Lower lobe of right lung (tissue), 2 donors: ENCODE measurements around the gene NFYC. TPM values are rescaled to one million over a fixed set of nuclear protein-coding genes. Genes with fewer than 3 reads are reported as not detected.

ENCODE experiments used
- ATAC-seq, 2 donors: fragments of 200-7000 bp; cut with Tn5 transposase; one replicate each; pipeline ENCODE4 v1.9.1; 2020 to 2022; ENCODE audit warnings: mild to moderate bottlenecking in 2 of 2, moderate library complexity in 2 of 2
- DNase-seq: peaks from one replicate; pipeline ENCODE4 v3.0.0-alpha.2; 2020
- H3K27ac ChIP-seq: fragments of 200-600 bp; one replicate; pipeline ENCODE4 v1.8.0; 2022
- H3K27me3 ChIP-seq: fragments of 200-600 bp; one replicate; pipeline ENCODE4 v1.8.0; 2022; ENCODE audit warnings: low read depth
- H3K36me3 ChIP-seq: fragments of 200-600 bp; one replicate; pipeline ENCODE4 v1.8.0; 2022; ENCODE audit warnings: mild to moderate bottlenecking
- H3K4me1 ChIP-seq: fragments of 200-600 bp; one replicate; pipeline ENCODE4 v1.8.0; 2022
- H3K4me3 ChIP-seq: fragments of 200-600 bp; one replicate; pipeline ENCODE4 v1.8.0; 2022; ENCODE audit warnings: mild to moderate bottlenecking
- H3K9me3 ChIP-seq: fragments of 200-600 bp; one replicate; pipeline ENCODE4 v1.8.0; 2022
- CTCF ChIP-seq: fragments of 200-600 bp; IDR thresholded peaks from one replicate; pipeline ENCODE4 v1.8.0; 2022; ENCODE audit warnings: antibody characterized with exemption, mild to moderate bottlenecking
- intact Hi-C: fragments of 100-400 bp; cut with DNase I; formaldehyde crosslinking; loops from one replicate; pipeline ENCODE4 v1.11.0; 2022
- total RNA-seq: library from RNA; stranded (reverse); fragmentation: NEBNext Ultra II Directional; extraction: Animal tissue kit (Norgen Biotek cat#: 25700); gene quantifications from one replicate; pipeline ENCODE4 v1.2.1, GENCODE V29; 2021
- donor health status: DM: no; HTN: yes; CAD: no; lungs with severe emphysema.

The NFYC gene
- total RNA-seq, 1 donor from 2014 or later, result 54.2 TPM

GRCh38 chr1:40736085-40736531 is 44.6 kb downstream of the NFYC start:
- no peak for DNase-seq
- Histone ChIP-seq H3K4me3 (no peak overlapping the region), H3K4me1 (peaks cover 26% of the 10 kb centered on the region), H3K27me3 (no peaks in the 10 kb centered on the region), H3K36me3 (peaks cover 24% of the 10 kb centered on the region), H3K9me3 (no peaks in the 10 kb centered on the region), H3K27ac (peak overlapping the region; percentile 48)
- intact Hi-C loops, result no loop called here
- ATAC-seq, result no peak
- no peak for TF ChIP-seq CTCF

DNA sequence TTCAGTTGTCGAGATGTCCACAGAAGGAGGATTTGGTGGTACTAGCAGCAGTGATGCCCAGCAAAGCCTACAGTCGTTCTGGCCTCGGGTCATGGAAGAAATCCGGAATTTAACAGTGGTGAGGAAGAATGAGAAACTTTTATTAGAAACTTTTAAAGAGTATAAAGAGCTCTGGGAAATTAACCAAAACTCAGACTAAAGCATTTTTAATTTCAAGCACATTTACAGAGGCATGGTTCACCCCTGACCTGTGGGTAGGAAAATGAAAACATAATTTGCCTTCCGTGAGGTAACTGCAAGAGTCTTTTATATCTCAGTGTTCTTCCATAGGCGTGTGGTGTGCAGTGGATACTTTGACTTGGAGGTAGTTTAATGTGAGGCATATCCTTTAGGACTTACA is 47.3 kb downstream of the NFYC start:
- Histone ChIP-seq H3K27ac (no peak overlapping the region), H3K27me3 (no peaks in the 10 kb centered on the region), H3K9me3 (no peaks in the 10 kb centered on the region), H3K36me3 (peaks cover 48% of the 10 kb centered on the region), H3K4me1 (peaks cover 34% of the 10 kb centered on the region), H3K4me3 (no peak overlapping the region)
- intact Hi-C loops, result no loop called here
- no peak for TF ChIP-seq CTCF
- ATAC-seq, result no peak
- DNase-seq, result no peak

DNA sequence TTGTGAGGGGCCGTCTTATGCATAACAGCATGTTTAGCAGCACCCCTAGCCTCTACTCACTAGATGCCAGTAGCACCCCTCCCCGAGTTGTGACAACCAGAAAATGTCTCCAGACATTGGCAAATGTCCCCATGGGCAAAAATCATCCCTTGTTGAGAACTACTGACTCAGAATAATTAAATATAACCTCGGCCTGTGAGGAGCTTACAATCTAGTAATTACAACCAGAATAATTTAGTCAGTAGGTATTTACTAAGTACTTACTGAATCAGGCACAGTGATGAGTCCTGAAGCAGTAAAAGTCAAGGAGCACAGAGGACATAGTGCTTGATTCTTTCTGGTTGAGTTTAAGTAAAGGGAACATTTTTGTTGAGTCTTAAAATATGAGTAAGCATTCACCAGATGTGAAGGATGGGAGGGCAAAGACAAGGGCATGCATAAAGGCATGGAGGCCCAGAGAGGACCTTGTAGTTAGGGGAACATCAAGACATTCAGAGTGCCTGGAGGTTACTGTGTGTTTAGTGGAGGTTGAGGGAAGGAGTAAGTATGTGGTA is 48.0 kb downstream of the NFYC start:
- H3K36me3 ChIP-seq, result peaks cover 48% of the 10 kb centered on the region
- intact Hi-C loops, result no loop called here
- no peak for DNase-seq
- no peak for ATAC-seq
- no peaks in the 10 kb centered on the region for H3K9me3 ChIP-seq
- H3K27me3 ChIP-seq, result no peaks in the 10 kb centered on the region
- H3K4me3 ChIP-seq, result no peak overlapping the region
- TF ChIP-seq CTCF, result no peak
- no peak overlapping the region for H3K27ac ChIP-seq
- peaks cover 34% of the 10 kb centered on the region for H3K4me1 ChIP-seq

DNA sequence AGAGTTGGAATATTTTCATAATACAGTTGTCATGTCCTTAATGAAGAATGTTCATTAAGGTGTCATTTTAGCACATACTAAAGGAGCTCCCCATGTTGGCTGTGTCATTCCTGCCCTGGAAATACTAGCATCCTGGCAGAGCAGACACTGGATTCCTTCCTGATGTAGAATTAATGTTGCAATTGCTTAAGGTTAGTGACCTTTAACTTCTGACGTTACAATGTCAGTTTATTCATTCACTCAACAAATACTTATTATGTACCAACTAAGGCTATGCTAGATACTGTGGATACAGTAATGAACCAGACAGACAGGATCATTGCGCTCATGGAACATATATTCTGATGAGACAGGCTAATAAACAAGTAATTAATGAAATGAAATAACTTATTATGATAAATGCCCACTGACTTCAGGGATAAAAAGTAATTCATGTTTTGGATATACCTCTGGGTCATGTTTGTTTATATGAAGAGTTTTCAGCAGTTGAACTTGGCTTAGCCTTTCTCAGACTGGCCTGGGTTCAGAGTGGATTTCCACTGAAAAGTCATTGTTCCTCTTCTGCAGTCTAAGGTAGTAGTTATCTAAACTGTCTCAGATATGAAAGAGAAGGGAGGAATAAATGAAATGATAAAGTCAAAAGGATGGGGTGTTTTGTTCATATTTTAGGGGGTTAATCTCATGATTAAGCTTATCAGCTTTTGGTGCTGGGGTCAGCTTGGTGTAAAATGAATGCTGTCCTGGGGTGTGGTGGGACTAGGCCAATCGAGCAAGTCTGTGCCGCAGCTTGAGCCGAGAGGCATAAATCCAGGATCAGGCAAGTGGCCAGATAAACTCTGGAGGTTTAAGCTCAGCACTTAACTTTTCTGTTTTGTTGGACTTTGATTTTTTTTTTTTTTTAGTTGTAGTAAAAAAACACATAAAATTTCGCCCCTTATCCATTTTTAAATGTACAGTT is 48.8 kb downstream of the NFYC start:
- ATAC-seq, result no peak
- H3K4me1 ChIP-seq, result peaks cover 34% of the 10 kb centered on the region
- no peak for TF ChIP-seq CTCF
- no peak overlapping the region for H3K4me3 ChIP-seq
- H3K9me3 ChIP-seq, result no peaks in the 10 kb centered on the region
- no peak overlapping the region for H3K27ac ChIP-seq
- no peaks in the 10 kb centered on the region for H3K27me3 ChIP-seq
- no peak for DNase-seq
- H3K36me3 ChIP-seq, result peaks cover 48% of the 10 kb centered on the region
- intact Hi-C loops, result no loop called here

GRCh38 chr1:40740997-40741736 is 49.7 kb downstream of the NFYC start:
- peaks cover 48% of the 10 kb centered on the region for H3K36me3 ChIP-seq
- ATAC-seq (no peak), DNase-seq (no peak)
- no peak overlapping the region for H3K4me3 ChIP-seq
- TF ChIP-seq CTCF, result no peak
- intact Hi-C loops, result no loop called here
- peaks cover 32% of the 10 kb centered on the region for H3K4me1 ChIP-seq
- no peak overlapping the region for H3K27ac ChIP-seq
- no peaks in the 10 kb centered on the region for H3K9me3 ChIP-seq
- no peaks in the 10 kb centered on the region for H3K27me3 ChIP-seq
